Mesendoderm (in vitro differentiated cells): ENCODE measurements around the gene KRT8.

Experiments
- DNase-seq: peaks from one replicate; pipeline ENCODE4 v3.0.0; 2013
- H2AK5ac ChIP-seq: 2 replicates; pipeline ENCODE4 v1.6.1; 2013; ENCODE audit warnings: low read length, inconsistent platforms
- H2BK120ac ChIP-seq: 2 replicates; pipeline ENCODE4 v1.6.1; 2013; ENCODE audit warnings: low read depth, mild to moderate bottlenecking, low read length, moderate library complexity, mixed read lengths
- H2BK15ac ChIP-seq: replicated peaks from 2 replicates; pipeline ENCODE4 v1.6.1; 2013; ENCODE audit warnings: low read depth, mild to moderate bottlenecking, moderate library complexity
- H2BK5ac ChIP-seq: 2 replicates; pipeline ENCODE4 v1.6.1; 2013; ENCODE audit warnings: low read length, inconsistent platforms
- H3K18ac ChIP-seq: 2 replicates; pipeline ENCODE4 v1.6.1; 2013; ENCODE audit warnings: mild to moderate bottlenecking, low read length, mixed read lengths
- H3K23ac ChIP-seq: one replicate; pipeline ENCODE4 v1.6.1; 2013; ENCODE audit warnings: low read length
- H3K27ac ChIP-seq: 2 replicates; pipeline ENCODE4 v1.5.1; 2013; ENCODE audit warnings: low read depth, mild to moderate bottlenecking, inconsistent platforms, low read length, moderate library complexity
- H3K27me3 ChIP-seq: 2 replicates; pipeline ENCODE4 v1.6.1; 2013; ENCODE audit warnings: low read length, control low read depth, mild to moderate bottlenecking, inconsistent platforms; ENCODE audit not compliant: insufficient read depth, poor library complexity
- H3K36me3 ChIP-seq: 2 replicates; pipeline ENCODE4 v1.6.1; 2013; ENCODE audit warnings: low read length, inconsistent platforms; ENCODE audit not compliant: control insufficient read depth, insufficient read depth
- H3K4ac ChIP-seq: one replicate; pipeline ENCODE4 v1.6.1; 2013; ENCODE audit warnings: low read depth, mild to moderate bottlenecking, low read length, moderate library complexity
- H3K4me1 ChIP-seq: 2 replicates; pipeline ENCODE4 v1.6.1; 2013; ENCODE audit warnings: low read depth, low read length, inconsistent platforms; ENCODE audit not compliant: control insufficient read depth
- H3K4me2 ChIP-seq: 2 replicates; pipeline ENCODE4 v1.6.1; 2013; ENCODE audit warnings: low read length
- H3K4me3 ChIP-seq: 2 replicates; pipeline ENCODE4 v1.5.1; 2013; ENCODE audit warnings: mild to moderate bottlenecking, low read length
- H3K56ac ChIP-seq: one replicate; pipeline ENCODE4 v1.6.1; 2013; ENCODE audit warnings: low read length
- H3K79me1 ChIP-seq: 2 replicates; pipeline ENCODE4 v1.6.1; 2013; ENCODE audit warnings: low read length, inconsistent platforms
- H3K79me2 ChIP-seq: 2 replicates; pipeline ENCODE4 v1.6.1; 2013; ENCODE audit warnings: mild to moderate bottlenecking, low read length; ENCODE audit not compliant: control insufficient read depth, insufficient read depth
- H3K9ac ChIP-seq: 2 replicates; pipeline ENCODE4 v1.6.1; 2013; ENCODE audit warnings: low read length, inconsistent platforms
- H4K5ac ChIP-seq: one replicate; pipeline ENCODE4 v1.6.1; 2013; ENCODE audit warnings: low read length
- H4K8ac ChIP-seq: one replicate; pipeline ENCODE4 v1.6.1; 2013; ENCODE audit warnings: low read depth, mild to moderate bottlenecking, control low read depth, low read length, moderate library complexity
- WGBS: extraction: QIAGEN DNeasy Blood & Tissue Kit; methylation state at CpG from one replicate; pipeline ENCODE4 v1.1.7; 2013; ENCODE audit warnings: low lambda C conversion rate, missing lambda C conversion rate; ENCODE audit not compliant: insufficient coverage; ENCODE audit errors: extremely low coverage; 5-methylcytosine and 5-hydroxymethylcytosine counted together

KRT8 gene

DNA sequence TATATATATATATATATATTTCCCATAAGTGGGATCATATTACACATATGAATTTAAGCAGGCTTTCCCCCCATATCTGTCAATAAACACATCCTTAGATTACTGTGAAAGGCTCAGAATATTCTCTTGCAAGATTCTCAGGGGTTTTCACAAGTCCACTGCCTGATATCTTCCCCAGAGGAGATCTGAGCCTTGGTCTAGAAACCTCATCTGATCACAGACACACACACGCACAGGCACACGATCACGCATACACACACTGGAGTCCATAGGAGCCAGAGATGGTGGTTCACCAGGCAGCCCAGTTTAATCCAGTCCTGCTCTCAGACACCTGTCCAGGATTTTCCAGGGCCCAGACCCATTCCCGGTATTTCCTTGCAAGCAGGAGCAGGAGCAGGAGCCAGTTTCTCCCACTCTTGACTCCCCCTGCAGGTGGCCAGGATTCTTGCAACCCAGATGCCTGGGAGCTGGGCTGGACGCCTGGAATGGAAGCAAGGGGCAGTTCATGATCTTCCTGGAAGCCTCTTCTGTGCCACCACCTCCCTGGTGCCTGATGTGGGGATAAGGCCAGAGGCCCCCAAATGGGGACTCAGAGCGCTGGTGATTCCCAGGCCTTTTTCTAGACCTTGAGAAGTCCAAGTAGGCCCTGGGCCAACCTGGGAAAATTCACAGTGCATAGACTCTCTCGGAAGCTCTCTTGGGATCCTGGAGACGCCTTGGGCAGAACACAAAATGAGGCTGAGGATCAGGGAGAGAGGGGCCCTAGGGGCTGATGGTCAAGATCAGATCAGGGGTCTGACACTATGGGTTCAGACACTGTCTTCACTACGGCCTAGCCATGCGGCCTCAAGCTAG, 39.6 kb downstream of the KRT8 start:
- no peak overlapping the region for H3K56ac ChIP-seq
- H2AK5ac ChIP-seq = no peak overlapping the region
- H3K36me3 ChIP-seq = no peaks in the 10 kb centered on the region
- peak; percentile 89 for DNase-seq
- no peaks in the 10 kb centered on the region for H3K79me2 ChIP-seq
- no peak overlapping the region for H3K18ac ChIP-seq
- no peaks in the 10 kb centered on the region for H3K79me1 ChIP-seq
- no peak overlapping the region for H2BK15ac ChIP-seq
- no peak overlapping the region for H3K4ac ChIP-seq
- H2BK5ac ChIP-seq = no peak overlapping the region
- H3K23ac ChIP-seq = no peak overlapping the region
- no peak overlapping the region for H4K8ac ChIP-seq
- no CpG with 5 or more reads among the region's 10 CpGs for WGBS
- H2BK120ac ChIP-seq = no peak overlapping the region
- no peaks in the 10 kb centered on the region for H3K4me1 ChIP-seq
- H3K27me3 ChIP-seq = no peaks in the 10 kb centered on the region
- no peak overlapping the region for H3K27ac ChIP-seq
- no peak overlapping the region for H3K4me2 ChIP-seq
- no peak overlapping the region for H3K4me3 ChIP-seq
- no peak overlapping the region for H4K5ac ChIP-seq
- no peak overlapping the region for H3K9ac ChIP-seq

GRCh38 chr12:52862023-52862422, 42.9 kb downstream of the KRT8 start:
- Histone ChIP-seq H3K27me3 (no peaks in the 10 kb centered on the region), H2BK15ac (no peak overlapping the region), H3K36me3 (no peaks in the 10 kb centered on the region), H2AK5ac (no peak overlapping the region), H3K4ac (no peak overlapping the region), H4K8ac (no peak overlapping the region), H3K79me1 (no peaks in the 10 kb centered on the region), H3K56ac (no peak overlapping the region), H3K4me3 (no peak overlapping the region), H3K23ac (no peak overlapping the region), H3K27ac (no peak overlapping the region), H3K4me2 (no peak overlapping the region), H2BK5ac (no peak overlapping the region), H3K9ac (no peak overlapping the region), H2BK120ac (no peak overlapping the region), H3K4me1 (no peaks in the 10 kb centered on the region), H3K79me2 (no peaks in the 10 kb centered on the region), H4K5ac (no peak overlapping the region), H3K18ac (no peak overlapping the region)
- no CpG with 5 or more reads among the region's 2 CpGs for WGBS
- DNase-seq = no peak

GRCh38 chr12:52861511-52861910, 43.4 kb downstream of the KRT8 start:
- DNase-seq = no peak
- no peak overlapping the region for H3K23ac ChIP-seq
- H3K27ac ChIP-seq = no peak overlapping the region
- H3K56ac ChIP-seq = no peak overlapping the region
- H2BK15ac ChIP-seq = no peak overlapping the region
- H3K36me3 ChIP-seq = no peaks in the 10 kb centered on the region
- H2BK120ac ChIP-seq = no peak overlapping the region
- H2BK5ac ChIP-seq = no peak overlapping the region
- no peak overlapping the region for H2AK5ac ChIP-seq
- no peak overlapping the region for H3K9ac ChIP-seq
- H4K8ac ChIP-seq = no peak overlapping the region
- H3K79me2 ChIP-seq = no peaks in the 10 kb centered on the region
- no peaks in the 10 kb centered on the region for H3K4me1 ChIP-seq
- no peak overlapping the region for H4K5ac ChIP-seq
- H3K4me3 ChIP-seq = no peak overlapping the region
- no CpG with 5 or more reads among the region's 7 CpGs for WGBS
- no peaks in the 10 kb centered on the region for H3K27me3 ChIP-seq
- H3K79me1 ChIP-seq = no peaks in the 10 kb centered on the region
- no peak overlapping the region for H3K4me2 ChIP-seq
- no peak overlapping the region for H3K4ac ChIP-seq
- no peak overlapping the region for H3K18ac ChIP-seq

DNA sequence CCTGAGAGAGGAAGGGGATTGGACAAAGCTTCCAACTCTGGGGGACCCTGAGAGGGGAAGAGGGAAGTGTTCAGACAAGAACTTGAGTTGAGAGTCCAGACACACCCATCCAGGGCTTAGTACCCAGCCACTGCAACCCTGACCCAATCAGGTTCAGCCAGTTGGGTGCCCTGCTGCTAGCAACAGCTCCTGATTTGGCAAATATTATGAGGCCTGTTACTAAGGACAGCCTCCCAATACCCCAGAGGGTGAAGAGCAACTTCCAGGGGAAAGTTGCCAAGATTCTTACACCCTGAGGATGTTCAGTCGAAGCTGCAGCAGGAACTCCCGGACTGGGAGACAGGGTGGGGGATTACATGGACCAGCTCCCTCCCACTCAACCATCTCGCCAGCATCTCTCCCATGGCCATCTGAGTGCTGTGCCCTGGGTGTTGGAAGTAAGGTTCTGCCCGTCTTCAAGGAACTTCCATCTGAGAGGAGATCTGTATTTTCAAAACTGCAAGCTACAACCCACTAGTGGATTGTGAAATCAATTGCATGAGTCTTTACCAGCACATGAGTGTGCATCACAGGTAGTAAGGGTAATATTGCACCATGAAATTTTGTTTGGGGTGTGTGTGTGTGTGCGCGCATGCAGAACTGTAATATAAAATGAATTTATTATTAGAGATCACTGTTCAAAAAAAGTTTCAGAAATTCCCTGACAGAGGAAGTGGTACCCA, 44.6 kb downstream of the KRT8 start:
- DNase-seq = peak; percentile 51
- WGBS = no CpG with 5 or more reads among the region's 6 CpGs
- H3K4me1 ChIP-seq = no peaks in the 10 kb centered on the region

DNA sequence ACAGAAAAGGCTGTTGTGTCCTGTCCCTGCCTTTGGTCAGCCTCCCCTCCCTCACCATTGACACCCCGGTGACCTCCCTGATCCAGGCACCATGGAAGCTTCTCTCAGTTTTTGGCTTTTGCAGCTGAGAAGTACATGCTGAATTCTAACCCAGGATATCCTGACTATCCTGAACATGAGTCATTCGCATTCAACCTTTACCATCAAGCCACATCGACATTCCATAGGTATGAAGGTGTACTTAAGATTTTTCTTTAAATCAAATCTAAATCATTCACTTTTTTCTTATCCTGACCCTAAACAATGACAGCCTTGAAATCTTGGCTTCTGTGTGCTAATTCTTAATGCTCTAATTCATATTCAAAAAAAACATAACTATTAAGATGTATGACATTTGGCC, 47.4 kb downstream of the KRT8 start:
- H3K4me2 ChIP-seq = no peak overlapping the region
- no peaks in the 10 kb centered on the region for H3K79me2 ChIP-seq
- no peak overlapping the region for H2BK15ac ChIP-seq
- H2AK5ac ChIP-seq = no peak overlapping the region
- no peak overlapping the region for H3K4ac ChIP-seq
- H3K18ac ChIP-seq = no peak overlapping the region
- no peaks in the 10 kb centered on the region for H3K79me1 ChIP-seq
- H4K5ac ChIP-seq = no peak overlapping the region
- WGBS = no CpG with 5 or more reads among the region's 3 CpGs
- no peak overlapping the region for H4K8ac ChIP-seq
- no peak overlapping the region for H3K56ac ChIP-seq
- no peak overlapping the region for H2BK5ac ChIP-seq
- H3K36me3 ChIP-seq = no peaks in the 10 kb centered on the region
- no peaks in the 10 kb centered on the region for H3K27me3 ChIP-seq
- no peak overlapping the region for H3K9ac ChIP-seq
- no peak overlapping the region for H3K23ac ChIP-seq
- H3K27ac ChIP-seq = no peak overlapping the region
- H2BK120ac ChIP-seq = no peak overlapping the region
- no peak for DNase-seq
- no peak overlapping the region for H3K4me3 ChIP-seq
- no peaks in the 10 kb centered on the region for H3K4me1 ChIP-seq

More for the DNA sequence above, 44.6 kb downstream of the KRT8 start:
- H3K18ac ChIP-seq = no peak overlapping the region
- H3K79me2 ChIP-seq = no peaks in the 10 kb centered on the region
- no peak overlapping the region for H4K8ac ChIP-seq
- H3K4me2 ChIP-seq = no peak overlapping the region
- H2BK15ac ChIP-seq = no peak overlapping the region
- H3K9ac ChIP-seq = no peak overlapping the region
- H3K4ac ChIP-seq = no peak overlapping the region
- no peak overlapping the region for H2AK5ac ChIP-seq
- no peak overlapping the region for H3K4me3 ChIP-seq
- H3K56ac ChIP-seq = no peak overlapping the region
- no peak overlapping the region for H3K27ac ChIP-seq
- no peak overlapping the region for H3K23ac ChIP-seq
- H2BK5ac ChIP-seq = no peak overlapping the region
- no peak overlapping the region for H4K5ac ChIP-seq
- no peak overlapping the region for H2BK120ac ChIP-seq
- H3K79me1 ChIP-seq = no peaks in the 10 kb centered on the region
- H3K36me3 ChIP-seq = no peaks in the 10 kb centered on the region
- no peaks in the 10 kb centered on the region for H3K27me3 ChIP-seq
